Epithelial cell of esophagus (primary cell): Measurements from ENCODE around the gene CAMK1D.

Experiments
- DNase-seq: peaks from one replicate; pipeline ENCODE4 v3.0.0; 2010; ENCODE audit warnings: low read depth
- H3K4me3 ChIP-seq: 2 replicates; pipeline ENCODE4 v1.5.1; 2011; ENCODE audit warnings: mild to moderate bottlenecking, low read length, control low read depth
- TF ChIP-seq, protein P1 (sequence below): IDR thresholded peaks from 2 replicates; pipeline ENCODE4 v1.5.1; 2011; ENCODE audit warnings: low read depth, mild to moderate bottlenecking, low read length, control low read depth, inconsistent platforms; ENCODE audit not compliant: insufficient read depth; ENCODE audit errors: missing control alignments

Gene CAMK1D

DNA sequence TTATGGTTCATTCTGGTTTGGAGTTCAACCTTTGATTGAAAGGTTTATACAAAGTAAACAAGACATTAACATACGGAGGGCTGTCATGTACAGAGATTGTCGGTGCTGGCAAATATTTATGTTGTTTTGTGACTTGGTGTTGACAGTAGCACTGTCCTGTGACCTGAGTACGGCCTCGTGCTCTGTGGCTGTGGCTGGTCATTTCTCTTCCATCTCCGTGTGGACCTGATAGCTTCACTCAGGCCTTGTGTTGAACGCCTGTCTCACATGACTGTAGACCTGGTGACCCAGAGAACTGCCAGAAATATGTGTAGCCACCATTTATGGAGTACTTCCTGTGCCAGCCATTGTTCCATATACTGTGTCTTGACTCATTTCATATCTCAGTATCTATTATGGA, 340.5 kb downstream of the CAMK1D start:
- no peak overlapping the region for H3K4me3 ChIP-seq
- TF ChIP-seq, protein P1, sequence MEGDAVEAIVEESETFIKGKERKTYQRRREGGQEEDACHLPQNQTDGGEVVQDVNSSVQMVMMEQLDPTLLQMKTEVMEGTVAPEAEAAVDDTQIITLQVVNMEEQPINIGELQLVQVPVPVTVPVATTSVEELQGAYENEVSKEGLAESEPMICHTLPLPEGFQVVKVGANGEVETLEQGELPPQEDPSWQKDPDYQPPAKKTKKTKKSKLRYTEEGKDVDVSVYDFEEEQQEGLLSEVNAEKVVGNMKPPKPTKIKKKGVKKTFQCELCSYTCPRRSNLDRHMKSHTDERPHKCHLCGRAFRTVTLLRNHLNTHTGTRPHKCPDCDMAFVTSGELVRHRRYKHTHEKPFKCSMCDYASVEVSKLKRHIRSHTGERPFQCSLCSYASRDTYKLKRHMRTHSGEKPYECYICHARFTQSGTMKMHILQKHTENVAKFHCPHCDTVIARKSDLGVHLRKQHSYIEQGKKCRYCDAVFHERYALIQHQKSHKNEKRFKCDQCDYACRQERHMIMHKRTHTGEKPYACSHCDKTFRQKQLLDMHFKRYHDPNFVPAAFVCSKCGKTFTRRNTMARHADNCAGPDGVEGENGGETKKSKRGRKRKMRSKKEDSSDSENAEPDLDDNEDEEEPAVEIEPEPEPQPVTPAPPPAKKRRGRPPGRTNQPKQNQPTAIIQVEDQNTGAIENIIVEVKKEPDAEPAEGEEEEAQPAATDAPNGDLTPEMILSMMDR, result no peak
- no peak for DNase-seq

DNA sequence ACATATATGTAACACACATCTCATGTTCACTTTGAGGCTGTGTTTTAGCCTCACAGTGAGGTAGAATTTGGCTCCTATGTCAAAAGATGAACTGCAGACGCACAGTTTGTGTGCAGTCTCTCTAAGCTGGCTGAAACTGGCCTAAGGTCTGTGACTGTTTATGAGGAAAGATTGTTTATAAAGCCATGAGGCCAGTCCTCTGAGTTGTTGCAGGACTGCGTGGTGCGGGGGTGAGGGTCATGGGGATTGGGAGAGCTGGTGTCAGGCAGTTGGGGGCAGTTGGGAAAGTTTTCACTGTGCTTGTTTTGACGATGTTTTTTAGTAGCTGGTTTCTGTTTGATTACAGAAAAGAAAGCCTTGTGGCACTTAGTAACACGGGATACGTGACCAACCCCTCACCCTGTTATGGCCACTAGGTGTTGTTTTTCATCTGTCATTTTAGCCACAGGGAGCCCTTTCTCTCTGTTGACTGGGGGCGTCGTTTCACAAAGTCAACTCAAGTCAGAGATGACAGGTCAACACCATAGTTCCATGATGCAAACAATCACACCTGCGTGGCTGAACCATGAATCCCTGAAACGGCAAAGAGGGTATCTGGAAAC, 341.3 kb downstream of the CAMK1D start:
- TF ChIP-seq, protein P1, result no peak
- no peak for DNase-seq
- no peak overlapping the region for H3K4me3 ChIP-seq

DNA sequence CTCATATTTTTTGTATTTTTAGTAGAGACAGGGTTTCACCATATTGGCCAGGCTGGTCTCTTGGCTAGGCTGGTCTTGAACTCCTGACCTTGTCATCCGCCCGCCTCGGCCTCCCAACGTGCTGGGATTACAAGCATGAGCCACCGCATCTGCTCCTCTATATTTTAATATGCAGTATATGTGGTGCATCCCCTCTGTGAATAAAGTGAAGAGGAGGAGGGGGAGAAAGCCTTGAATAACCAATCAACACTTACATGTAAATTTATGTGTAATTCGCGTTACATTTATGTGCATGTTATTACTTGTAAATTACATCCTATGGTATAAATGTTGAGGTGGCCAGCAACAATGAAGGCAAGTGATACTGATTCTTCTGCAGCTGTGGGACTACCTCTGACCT, 342.2 kb downstream of the CAMK1D start:
- no peak for DNase-seq
- TF ChIP-seq, protein P1, result no peak
- H3K4me3 ChIP-seq, result no peak overlapping the region

DNA sequence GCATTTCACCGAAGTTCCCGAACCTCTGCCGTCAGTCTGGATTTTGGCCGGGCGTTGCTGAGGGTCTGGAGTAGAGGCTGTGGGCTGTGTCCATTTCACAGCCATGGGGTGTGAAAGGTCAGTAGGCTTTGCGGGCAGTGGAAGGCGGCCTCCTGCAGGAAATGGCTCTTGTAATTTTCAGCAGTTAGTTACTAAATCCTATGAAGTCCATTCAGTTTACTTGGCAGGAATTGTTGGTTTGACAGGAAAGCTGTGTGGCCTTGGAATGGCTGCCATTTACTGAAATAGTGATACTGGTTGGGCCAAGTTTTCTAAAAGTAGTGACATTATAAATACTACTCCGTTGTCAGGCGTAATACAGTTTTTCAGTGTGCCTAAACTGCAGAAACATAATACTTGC, 348.4 kb downstream of the CAMK1D start:
- DNase-seq, result no peak
- no peak overlapping the region for H3K4me3 ChIP-seq
- TF ChIP-seq, protein P1, result no peak

DNA sequence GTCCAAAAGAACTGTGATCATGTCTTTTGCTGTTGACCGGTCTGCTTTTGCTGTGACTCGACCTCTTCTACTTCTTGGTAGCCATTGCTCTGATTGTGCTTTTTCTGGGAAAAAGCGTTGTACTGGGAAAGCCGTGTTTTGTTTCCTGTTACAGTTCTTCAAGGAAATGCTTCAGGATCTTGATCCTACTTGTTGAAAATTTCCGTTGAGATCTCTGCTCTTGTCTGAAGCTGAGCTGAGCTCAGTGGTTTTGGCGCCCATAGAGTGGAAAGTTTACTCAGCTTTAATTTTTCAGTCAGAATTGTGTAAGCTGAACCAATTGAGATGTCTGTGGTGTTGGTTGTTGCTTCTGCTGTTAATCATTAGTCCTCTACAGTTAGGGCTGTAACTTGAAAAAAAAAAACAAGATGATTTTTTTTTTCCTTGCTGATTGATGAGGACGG, 349.9 kb downstream of the CAMK1D start:
- no peak overlapping the region for H3K4me3 ChIP-seq
- TF ChIP-seq, protein P1, result no peak
- peak; percentile 56 for DNase-seq

DNA sequence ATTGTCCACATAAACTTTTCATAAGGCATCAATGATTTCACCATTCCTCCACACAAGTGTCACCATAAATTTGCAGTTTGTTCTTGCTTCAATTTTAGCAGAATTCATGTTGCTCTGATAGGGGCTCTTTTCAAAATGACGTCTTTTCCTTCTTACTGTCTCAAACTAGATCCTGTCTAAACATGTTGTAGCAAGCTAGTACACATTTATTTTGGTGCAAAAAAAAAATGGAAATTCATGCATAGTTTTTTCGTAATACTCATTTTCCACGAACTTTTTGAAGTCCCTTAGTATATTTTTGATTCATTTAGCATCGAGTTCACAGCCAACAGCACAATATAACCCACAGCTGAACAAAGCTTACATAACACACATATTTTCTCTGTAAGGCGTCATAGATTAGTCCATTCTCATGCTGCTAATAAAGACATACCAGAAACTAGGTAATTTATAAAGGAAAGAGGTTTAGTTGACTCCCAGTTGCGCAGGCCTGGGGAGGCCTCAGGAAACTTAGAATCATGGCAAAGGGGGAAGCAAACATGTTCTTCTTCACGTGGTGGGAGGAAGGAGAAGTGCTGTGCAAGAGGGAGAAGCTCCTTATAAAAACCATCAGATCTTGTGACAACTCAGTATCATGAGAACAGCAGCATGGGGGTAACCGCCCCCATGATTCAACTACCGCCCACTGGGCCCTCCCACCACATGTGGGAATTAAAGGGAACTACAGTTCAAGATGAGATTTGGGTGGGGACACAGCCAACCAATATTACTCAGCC, 350.6 kb downstream of the CAMK1D start:
- peak; percentile 74 for DNase-seq
- H3K4me3 ChIP-seq, result no peak overlapping the region
- TF ChIP-seq, protein P1, result no peak

DNA sequence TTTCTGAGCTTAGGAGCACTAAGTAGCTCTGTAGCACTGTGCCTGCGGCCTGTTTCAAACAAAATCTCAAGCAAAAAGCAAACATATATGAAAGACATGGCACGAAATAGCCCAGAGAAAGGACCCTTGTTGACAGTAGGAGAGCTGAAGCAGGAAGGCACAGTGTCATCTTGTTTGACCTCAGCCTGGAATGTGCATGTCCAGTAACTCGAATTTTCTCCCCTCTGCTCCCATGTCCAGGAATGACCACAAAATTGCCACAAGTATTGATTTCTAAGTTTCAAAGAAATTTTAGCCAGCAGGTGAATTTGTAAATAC, 351.2 kb downstream of the CAMK1D start:
- DNase-seq, result no peak
- TF ChIP-seq, protein P1, result no peak
- H3K4me3 ChIP-seq, result no peak overlapping the region
